K562 (cell line): Measurements from ENCODE around the gene KIF18B.

Source experiments
- JUND ChIP-seq, 2 experiments: IDR thresholded peaks; 2 replicates in 1 of 2; 3 replicates in 1 of 2; pipeline ENCODE4 v1.6.1; 2011; ENCODE audit warnings: borderline replicate concordance in 2 of 2, low read depth in 2 of 2, low read length in 2 of 2, improper control_type of control experiment in 1 of 2, missing biosample characterization in 1 of 2, missing genetic modification characterization in 1 of 2, missing genetic modification reagents in 1 of 2
- POLR2A ChIP-seq: fragments of 450-650 bp; conservative IDR thresholded peaks from 2 replicates; pipeline ENCODE4 v1.6.1; 2016

- TF ChIP-seq POLR2A (no peak), JUND (IDR thresholded peaks at IDR 0.05; ENCODE audit: borderline replicate concordance, low read depth, low read length) (no peak), JUND (tag; IDR thresholded peaks at IDR 0.05; ENCODE audit: borderline replicate concordance, low read depth, low read length) (no peak)
These were observed 32.2 kb downstream of the KIF18B start, which contains the start of gene GFAP for GRCh38 chr17:44915321-44915726.
